ENCODE measurements around the gene REC8. TPM values are rescaled to one million over a fixed set of nuclear protein-coding genes. Genes with fewer than 3 reads are reported as not detected.

Gene REC8
- total RNA-seq, 2 experiments from 2014 or later, result 52.9 to 92.8 TPM

GRCh38 chr14:24176599-24176998 is 4.7 kb downstream of the REC8 start:
- CTCF ChIA-PET, result interaction anchor here (1.0 to 1.1 kb wide), 2 partner anchors 15 to 39 kb away, joined by 3 read pairs; partner anchors contain the start of gene IRF9
- no peak for DNase-seq
- H3K4me1 Mint-ChIP-seq, result peaks cover 17% of the 10 kb centered on the region
- ATAC-seq, result no peak
- no peak overlapping the region for H3K27ac Mint-ChIP-seq
- no peak overlapping the region for H3K4me3 Mint-ChIP-seq
- no peaks in the 10 kb centered on the region for H3K9me3 Mint-ChIP-seq (ENCODE audit: low read depth)
- H3K27me3 Mint-ChIP-seq, result no peaks in the 10 kb centered on the region
- H3K36me3 Mint-ChIP-seq, result peaks cover 35% of the 10 kb centered on the region

GRCh38 chr14:24177041-24177825 is 5.4 kb downstream of the REC8 start:
- DNase-seq (no peak), ATAC-seq (no peak)
- Mint-ChIP-seq H3K4me1 (peaks cover 12% of the 10 kb centered on the region), H3K4me3 (no peak overlapping the region), H3K27me3 (no peaks in the 10 kb centered on the region), H3K27ac (no peak overlapping the region), H3K9me3 (ENCODE audit: low read depth) (no peaks in the 10 kb centered on the region), H3K36me3 (peaks cover 33% of the 10 kb centered on the region)
- CTCF ChIA-PET, result interaction anchor here (1.0 to 1.3 kb wide), 3 partner anchors 16 to 130 kb away, joined by 3 read pairs; partner anchors contain the start of gene IRF9

- Mint-ChIP-seq H3K36me3 (peaks cover 30% of the 10 kb centered on the region), H3K4me3 (no peak overlapping the region), H3K27me3 (no peaks in the 10 kb centered on the region), H3K27ac (no peak overlapping the region), H3K9me3 (ENCODE audit: low read depth) (no peaks in the 10 kb centered on the region), H3K4me1 (peaks cover 10% of the 10 kb centered on the region)
- DNase-seq, result no peak
- no peak for ATAC-seq
- CTCF ChIA-PET, result interaction anchor here (1.1 to 1.3 kb wide), 2 partner anchors 17 to 129 kb away, joined by 3 read pairs; partner anchors contain the start of gene IRF9
Observed at GRCh38 chr14:24177891-24178290, 6.0 kb downstream of the REC8 start.

DNA sequence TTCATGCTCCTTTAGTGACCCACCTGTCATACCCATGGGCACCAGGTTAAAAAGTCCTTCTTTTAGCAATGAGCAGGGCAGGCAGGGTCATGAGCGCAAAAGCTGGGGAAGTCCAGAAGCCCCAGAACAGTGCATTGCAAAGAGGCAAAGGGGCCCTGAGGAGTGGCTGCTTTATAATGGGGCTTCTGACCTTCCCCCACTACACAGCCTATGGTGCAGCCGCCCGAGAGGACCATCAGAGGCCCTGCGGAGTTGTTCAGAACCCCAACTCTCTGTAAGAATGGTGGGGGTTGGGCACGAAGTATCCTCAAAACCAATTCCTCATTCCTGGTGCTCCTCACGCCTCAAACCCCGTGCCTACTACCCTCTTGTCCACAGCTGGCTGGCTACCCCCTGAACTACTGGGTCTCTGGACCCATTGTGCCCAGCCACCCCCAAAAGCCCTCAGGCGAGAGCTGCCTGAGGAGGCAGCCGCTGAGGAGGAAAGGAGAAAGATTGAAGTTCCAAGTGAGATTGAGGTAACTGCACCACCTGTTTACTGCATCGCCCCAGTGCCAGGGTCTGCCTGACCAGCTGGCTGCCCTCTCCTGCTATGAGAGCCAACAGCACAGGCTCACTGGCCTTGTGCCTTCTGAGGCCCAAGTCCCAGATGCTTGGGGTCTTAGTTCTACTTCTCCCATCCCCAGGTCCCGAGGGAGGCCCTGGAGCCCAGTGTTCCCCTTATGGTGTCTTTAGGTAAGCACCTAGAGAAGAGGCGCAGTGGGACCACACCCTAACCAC is 6.7 kb downstream of the REC8 start:
- CTCF ChIA-PET, result interaction anchor here (0.8 to 1.4 kb wide), 3 partner anchors 8 to 17 kb away, joined by 3 to 9 read pairs (median 4); partner anchors contain the start of gene IRF9
- Mint-ChIP-seq H3K27ac (peak overlapping the region; percentile 19), H3K4me1 (peaks cover 8% of the 10 kb centered on the region), H3K4me3 (no peak overlapping the region), H3K36me3 (peaks cover 27% of the 10 kb centered on the region), H3K27me3 (no peaks in the 10 kb centered on the region), H3K9me3 (ENCODE audit: low read depth) (no peaks in the 10 kb centered on the region)
- DNase-seq, result no peak
- ATAC-seq, result no peak

GRCh38 chr14:24179294-24179960 is 7.5 kb downstream of the REC8 start:
- peaks cover 6% of the 10 kb centered on the region for H3K4me1 Mint-ChIP-seq
- no peak overlapping the region for H3K27ac Mint-ChIP-seq
- no peaks in the 10 kb centered on the region for H3K27me3 Mint-ChIP-seq
- no peak for ATAC-seq
- peaks cover 25% of the 10 kb centered on the region for H3K36me3 Mint-ChIP-seq
- H3K9me3 Mint-ChIP-seq (ENCODE audit: low read depth), result no peaks in the 10 kb centered on the region
- CTCF ChIA-PET, result interaction anchor here (0.8 to 1.4 kb wide), 4 partner anchors 8 to 56 kb away, joined by 3 to 9 read pairs (median 4); partner anchors contain the start of gene IRF9
- no peak for DNase-seq
- no peak overlapping the region for H3K4me3 Mint-ChIP-seq

DNA sequence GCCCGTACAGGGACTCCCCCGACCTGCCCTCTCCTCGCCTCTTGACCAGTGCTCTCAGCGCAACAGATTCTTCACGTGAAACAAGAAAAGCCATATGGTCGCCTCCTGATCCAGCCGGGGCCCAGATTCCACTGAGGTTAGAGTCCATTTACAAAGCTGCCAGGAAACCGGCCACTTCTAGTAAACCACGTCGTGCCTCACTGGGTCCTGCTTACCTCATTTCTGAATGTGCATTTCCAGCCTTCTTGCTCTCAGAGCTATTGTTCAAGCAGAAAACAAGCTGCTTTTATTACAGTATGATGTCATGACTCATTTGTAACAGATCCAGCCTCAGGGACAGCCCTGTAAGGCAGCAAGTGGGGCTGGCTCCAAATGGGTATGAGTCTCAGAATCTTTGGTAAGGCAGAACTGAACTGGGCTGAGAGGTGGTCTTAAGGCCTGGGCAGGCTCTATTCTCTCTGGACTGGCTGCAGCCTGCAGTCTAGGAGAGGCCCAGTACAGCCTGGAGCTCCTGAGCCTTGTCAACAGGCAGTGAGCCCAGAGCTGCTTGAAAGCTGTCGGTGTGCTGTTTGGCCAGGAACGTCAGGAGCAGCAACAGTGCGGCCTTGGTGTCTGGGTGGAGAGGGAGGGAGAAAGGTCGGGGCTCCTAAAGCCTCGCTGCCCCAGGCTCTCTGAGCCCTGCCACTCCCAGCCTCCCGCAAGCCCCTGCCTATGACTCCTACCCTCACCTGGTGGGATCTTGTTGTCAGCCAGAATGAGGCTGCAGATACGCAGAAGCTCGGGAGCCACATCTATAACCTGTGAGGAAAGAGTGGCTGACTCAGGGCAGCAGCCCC is 8.3 kb downstream of the REC8 start:
- no peak overlapping the region for H3K4me3 Mint-ChIP-seq
- DNase-seq (no peak), ATAC-seq (no peak)
- peaks cover under 1% of the 10 kb centered on the region for H3K4me1 Mint-ChIP-seq
- CTCF ChIA-PET, result interaction anchor here (0.9 to 2.1 kb wide), 5 partner anchors 7 to 128 kb away, joined by 3 to 9 read pairs (median 4); partner anchors contain the start of genes CIDEB and IRF9
- H3K9me3 Mint-ChIP-seq (ENCODE audit: low read depth), result no peaks in the 10 kb centered on the region
- H3K27me3 Mint-ChIP-seq, result no peaks in the 10 kb centered on the region
- peaks cover 21% of the 10 kb centered on the region for H3K36me3 Mint-ChIP-seq
- H3K27ac Mint-ChIP-seq, result no peak overlapping the region

DNA sequence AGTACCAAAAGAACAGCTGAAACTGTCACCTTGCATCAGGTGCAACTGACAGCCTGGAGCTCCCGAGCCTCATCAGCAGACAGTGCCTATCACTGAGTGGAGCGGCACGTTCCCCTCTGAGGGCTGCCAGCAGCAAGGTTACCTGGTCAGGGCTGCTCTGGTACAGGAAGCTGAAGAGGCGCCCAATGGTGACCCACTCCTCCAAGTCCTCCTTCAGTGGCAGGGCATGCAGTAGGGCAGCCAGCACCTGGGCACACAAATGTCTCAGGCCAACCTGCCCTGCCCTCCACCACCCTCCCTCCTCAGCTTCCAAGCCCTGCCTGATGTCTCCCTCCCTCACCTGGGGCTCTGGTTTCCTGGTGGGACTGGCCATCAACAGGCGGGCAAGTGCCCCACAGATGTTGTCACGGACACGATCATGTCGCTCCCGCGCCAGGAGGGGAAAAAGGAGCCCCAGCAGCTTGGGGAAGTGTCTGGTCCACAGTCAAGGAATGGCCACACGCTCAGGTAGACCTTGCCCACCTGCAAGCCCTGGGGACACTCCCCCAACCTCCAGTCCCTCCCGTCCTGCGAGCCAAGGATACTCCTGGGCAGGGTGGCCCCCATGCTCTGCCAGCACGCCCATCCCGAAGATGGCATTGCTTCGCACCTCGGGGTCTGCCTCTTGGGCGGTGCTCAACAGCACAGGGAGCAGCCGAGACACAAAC is 9.6 kb downstream of the REC8 start:
- H3K27me3 Mint-ChIP-seq, result no peaks in the 10 kb centered on the region
- no peak overlapping the region for H3K27ac Mint-ChIP-seq
- DNase-seq (no peak), ATAC-seq (no peak)
- CTCF ChIA-PET, result interaction anchor here (0.7 to 2.1 kb wide), 4 partner anchors 11 to 126 kb away, joined by 3 to 6 read pairs (median 4); partner anchors contain the start of genes CIDEB and IRF9
- H3K4me3 Mint-ChIP-seq, result no peak overlapping the region
- peaks cover 23% of the 10 kb centered on the region for H3K36me3 Mint-ChIP-seq
- H3K9me3 Mint-ChIP-seq (ENCODE audit: low read depth), result no peaks in the 10 kb centered on the region
- H3K4me1 Mint-ChIP-seq, result peaks cover 2% of the 10 kb centered on the region

DNA sequence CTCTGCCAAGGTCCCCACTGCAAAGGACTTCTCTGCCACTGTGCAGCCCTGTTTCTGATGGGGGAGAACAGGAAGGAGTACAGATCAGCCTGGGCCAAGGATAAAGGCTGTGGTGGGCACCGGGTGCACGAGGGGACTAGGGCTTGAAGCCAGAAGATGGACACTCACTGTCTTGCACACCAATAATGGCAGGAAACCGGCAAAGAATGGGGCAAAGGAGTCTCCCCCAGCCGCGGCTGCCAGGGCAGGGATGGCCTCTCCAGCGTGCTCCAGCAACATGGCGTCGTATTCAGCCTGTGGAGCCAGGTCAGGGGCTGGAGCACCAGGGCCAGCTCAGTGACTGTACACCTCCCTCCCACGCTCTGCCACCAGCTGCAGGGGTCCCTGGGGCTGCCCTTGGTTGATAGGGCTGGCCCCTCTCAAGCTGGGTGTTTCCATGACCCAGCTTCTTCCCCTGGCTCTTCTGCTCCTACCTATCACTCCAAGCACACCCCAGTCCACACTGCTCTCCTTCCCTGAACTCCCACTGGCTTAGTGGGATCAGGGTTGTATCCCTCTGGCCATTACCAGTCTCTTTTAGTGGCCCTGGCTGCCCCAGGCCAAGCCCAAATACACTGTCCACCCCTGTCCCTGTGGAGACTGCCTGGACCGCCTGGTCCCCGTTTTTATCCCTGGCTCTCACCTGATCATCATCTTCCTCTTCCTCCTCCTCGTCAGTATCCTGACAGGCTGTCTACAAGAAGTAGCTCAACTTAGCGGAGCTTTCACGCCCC is 10.4 kb downstream of the REC8 start:
- Mint-ChIP-seq H3K27ac (no peak overlapping the region), H3K27me3 (no peaks in the 10 kb centered on the region), H3K4me1 (peaks cover 8% of the 10 kb centered on the region), H3K4me3 (no peak overlapping the region), H3K9me3 (ENCODE audit: low read depth) (no peaks in the 10 kb centered on the region), H3K36me3 (peaks cover 16% of the 10 kb centered on the region)
- DNase-seq (no peak), ATAC-seq (no peak)
- CTCF ChIA-PET, result interaction anchor here (1.4 to 2.1 kb wide), 2 partner anchors 21 to 126 kb away, joined by 5 to 6 read pairs; partner anchors contain the start of genes CIDEB and IRF9

- Mint-ChIP-seq H3K9me3 (ENCODE audit: low read depth) (no peaks in the 10 kb centered on the region), H3K27me3 (no peaks in the 10 kb centered on the region), H3K27ac (no peak overlapping the region), H3K4me1 (peaks cover 14% of the 10 kb centered on the region), H3K4me3 (no peak overlapping the region), H3K36me3 (peaks cover 16% of the 10 kb centered on the region)
- ATAC-seq, result no peak
- CTCF ChIA-PET, result no interaction called here
- DNase-seq, result no peak
Observed at GRCh38 chr14:24183014-24183481, 11.2 kb downstream of the REC8 start.

- Mint-ChIP-seq H3K4me1 (peaks cover 22% of the 10 kb centered on the region), H3K27ac (no peak overlapping the region), H3K27me3 (no peaks in the 10 kb centered on the region), H3K36me3 (peaks cover 12% of the 10 kb centered on the region), H3K4me3 (no peak overlapping the region), H3K9me3 (ENCODE audit: low read depth) (no peaks in the 10 kb centered on the region)
- ATAC-seq, result no peak
- CTCF ChIA-PET, result no interaction called here
- DNase-seq, result no peak
Observed at GRCh38 chr14:24184104-24184970, 12.5 kb downstream of the REC8 start.
